Measurements from ENCODE around the gene NRDC. TPM values are rescaled to one million over a fixed set of nuclear protein-coding genes. Genes with fewer than 3 reads are reported as not detected.

The NRDC gene
- total and polyA plus RNA-seq, 10 of the 15 experiments (the other 5 are each of a cell fraction or from before 2014, with no cell fraction given), result 50.1 to 134 (median 90.4) TPM

DNA sequence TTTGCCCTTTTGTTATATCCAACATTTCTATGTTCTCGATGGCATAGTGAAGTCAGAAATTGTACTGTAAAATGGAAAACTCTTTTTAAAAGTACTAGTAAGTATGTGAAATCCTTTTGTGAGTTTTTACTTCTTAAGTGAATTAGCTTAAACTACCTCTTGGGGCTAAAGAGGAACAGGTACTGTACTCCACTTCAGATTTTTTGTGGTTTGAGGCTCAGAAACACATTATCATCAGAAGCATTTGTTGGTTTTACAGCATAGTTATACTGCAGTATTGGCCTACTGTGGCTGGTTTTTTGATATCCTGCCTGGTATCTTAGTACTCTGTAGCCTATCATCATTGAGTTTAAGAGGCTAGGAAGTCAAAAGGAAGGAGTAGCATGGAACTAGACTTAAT, 117.2 kb downstream of the NRDC start:
- Histone ChIP-seq H3K9ac (ENCODE audit: control insufficient read depth, insufficient read depth, low read length) (no peak overlapping the region), H3K79me2 (ENCODE audit: control insufficient read depth, insufficient read depth, low read length) (no peaks in the 10 kb centered on the region), H3K4me2 (ENCODE audit: control insufficient read depth, insufficient read depth) (no peak overlapping the region), H3K27ac (ENCODE audit: control insufficient read depth, insufficient read depth) (no peak overlapping the region), H3K4me1 (ENCODE audit: control insufficient read depth, insufficient read depth, low read length) (no peaks in the 10 kb centered on the region), H3K36me3 (ENCODE audit: control insufficient read depth in 2 of 2, insufficient read depth in 2 of 2, low read length in 1 of 2) (peaks cover 0 to 22% of the 10 kb centered on the region in 2 experiments; a peak in 3 of 4 replicates), H2AFZ (ENCODE audit: control insufficient read depth, low read depth, low read length) (no peak overlapping the region), H4K20me1 (ENCODE audit: control insufficient read depth, insufficient read depth) (no peaks in the 10 kb centered on the region), H3K4me3 (no peak overlapping the region), H3K9me3 (replicated peaks; ENCODE audit: control insufficient read depth, insufficient read depth, low read length) (no peaks in the 10 kb centered on the region), H3K27me3 (replicated peaks in 1 of 2; ENCODE audit: control insufficient read depth in 2 of 2, insufficient read depth in 2 of 2, low read length in 1 of 2) (no peaks in the 10 kb centered on the region)
- no peak for DNase-seq (ENCODE audit: low read depth, low spot score)
- RAD21 ChIA-PET (ENCODE audit: unreplicated experiment), result interaction anchor here (1.7 kb wide), 1 partner anchor 8 kb away, joined by 6 read pairs; no protein-coding TSS in a partner anchor
- intact Hi-C loops (cut with micrococcal nuclease; ENCODE audit: unreplicated experiment) (no loop called here), in situ Hi-C loops (cut with MboI) (no loop called here)
- WGBS (ENCODE audit: insufficient coverage, insufficient replicate concordance, low lambda C conversion rate, missing lambda C conversion rate), result 95% methylated on average over 1 of the region's 1 CpG
- TF ChIP-seq CREM (IDR thresholded peaks at IDR 0.05; ENCODE audit: low read depth) (no peak), STAT3 (IDR thresholded peaks at IDR 0.05; ENCODE audit: low read depth, low read length) (no peak), RUNX3 (IDR thresholded peaks at IDR 0.05; ENCODE audit: low read length) (peak; percentile 17; the same call in 1 of the 2 replicates)
- no peak; the same call in 2 of the 3 replicates for ATAC-seq
- CTCF ChIA-PET, result interaction anchor here (1.0 to 2.0 kb wide), 4 partner anchors 8 to 130 kb away, joined by 3 to 7 read pairs (median 4); no protein-coding TSS in a partner anchor
- no TSS peak for BruUV-seq (replicated peaks)
- POLR2A ChIA-PET, result interaction anchor here (0.7 kb wide), 1 partner anchor 36 kb away, joined by 3 read pairs; no protein-coding TSS in a partner anchor
- FAIRE-seq, result no peak
- SMC1A ChIA-PET (ENCODE audit: uncharacterized antibody, unreplicated experiment), result interaction anchor here (1.3 to 1.5 kb wide), 2 partner anchors 8 to 19 kb away, joined by 3 to 10 read pairs; no protein-coding TSS in a partner anchor

DNA sequence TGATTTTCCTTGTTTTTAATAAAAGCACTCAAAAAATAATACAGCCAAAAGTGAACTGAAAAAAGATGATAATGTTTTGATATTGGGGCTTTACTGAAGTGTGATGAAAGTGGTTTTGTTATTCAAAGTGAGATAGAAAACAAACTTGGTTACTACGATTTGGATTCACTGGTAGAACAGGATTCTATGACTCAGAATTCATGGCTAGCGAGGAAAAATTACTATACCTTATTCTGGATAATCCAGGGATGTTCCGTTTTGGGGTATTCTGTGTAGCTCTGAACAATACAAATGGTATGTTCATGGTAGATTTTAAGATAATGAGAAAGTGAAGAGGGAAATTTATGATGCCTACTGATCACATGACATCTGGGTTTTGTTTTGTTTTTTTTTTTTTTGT, 117.7 kb downstream of the NRDC start:
- no TSS peak for BruUV-seq (replicated peaks)
- H3K27ac ChIP-seq (ENCODE audit: control insufficient read depth, insufficient read depth), result no peak overlapping the region
- H3K36me3 ChIP-seq (ENCODE audit: control insufficient read depth in 2 of 2, insufficient read depth in 2 of 2, low read length in 1 of 2), result peaks cover 0 to 18% of the 10 kb centered on the region in 2 experiments; a peak in 3 of 4 replicates
- TF ChIP-seq SMARCA5 (IDR thresholded peaks at IDR 0.05) (no peak), STAT1 (conservative IDR thresholded peaks at IDR 0.05) (no peak), SUPT20H (IDR thresholded peaks at IDR 0.05; ENCODE audit: borderline replicate concordance, control insufficient read depth, low read depth, low read length) (no peak), NFYB (IDR thresholded peaks at IDR 0.05; ENCODE audit: insufficient read depth, low read depth, low read length) (no peak), SMC3 (IDR thresholded peaks at IDR 0.05; ENCODE audit: borderline replicate concordance, low read length) (no peak)
- intact Hi-C loops (cut with micrococcal nuclease; ENCODE audit: unreplicated experiment), result no loop called here
- ChIA-PET CTCF (interaction anchor here (0.6 to 2.0 kb wide), 6 partner anchors 8 to 129 kb away, joined by 3 to 7 read pairs (median 3); no protein-coding TSS in a partner anchor), POLR2A (interaction anchor here (0.6 to 0.7 kb wide), 2 partner anchors 34 to 35 kb away, joined by 3 to 7 read pairs; no protein-coding TSS in a partner anchor), RAD21 (ENCODE audit: unreplicated experiment) (interaction anchor here (1.7 kb wide), 1 partner anchor 8 kb away, joined by 6 read pairs; no protein-coding TSS in a partner anchor), SMC1A (ENCODE audit: uncharacterized antibody, unreplicated experiment) (interaction anchor here (0.8 to 1.5 kb wide), 7 partner anchors 8 to 42 kb away, joined by 3 to 10 read pairs (median 3); no protein-coding TSS in a partner anchor)
- ATAC-seq, result no peak
- no peaks in the 10 kb centered on the region for H4K20me1 ChIP-seq (ENCODE audit: control insufficient read depth, insufficient read depth)
- no peak for FAIRE-seq
- H2AFZ ChIP-seq (ENCODE audit: control insufficient read depth, low read depth, low read length), result no peak overlapping the region
- H3K4me1 ChIP-seq (ENCODE audit: control insufficient read depth, insufficient read depth, low read length), result no peaks in the 10 kb centered on the region
- H3K9ac ChIP-seq (ENCODE audit: control insufficient read depth, insufficient read depth, low read length), result no peak overlapping the region
- no peak for DNase-seq (ENCODE audit: low read depth, low spot score)
- in situ Hi-C loops (cut with MboI), result no loop called here
- H3K27me3 ChIP-seq (replicated peaks in 1 of 2; ENCODE audit: control insufficient read depth in 2 of 2, insufficient read depth in 2 of 2, low read length in 1 of 2), result no peaks in the 10 kb centered on the region
- no peak overlapping the region for H3K4me2 ChIP-seq (ENCODE audit: control insufficient read depth, insufficient read depth)
- no peaks in the 10 kb centered on the region for H3K79me2 ChIP-seq (ENCODE audit: control insufficient read depth, insufficient read depth, low read length)
- H3K9me3 ChIP-seq (replicated peaks; ENCODE audit: control insufficient read depth, insufficient read depth, low read length), result no peaks in the 10 kb centered on the region
- 83% methylated on average over 3 of the region's 3 CpGs for WGBS (ENCODE audit: insufficient coverage, insufficient replicate concordance, low lambda C conversion rate, missing lambda C conversion rate)
- no peak overlapping the region for H3K4me3 ChIP-seq

Data from GM12878 (cell line).